DND-41 (cell line): Measurements from ENCODE around the gene BMF.

Source experiments
- ATAC-seq: fragments of 200-7000 bp; cut with Tn5 transposase; 3 replicates; pipeline ENCODE4 v1.9.1; 2021; ENCODE audit warnings: low read depth; ENCODE audit not compliant: insufficient read depth
- DNase-seq: peaks from one replicate; pipeline ENCODE4 v3.0.0-alpha.2; 2020
- H2AFZ ChIP-seq: 2 replicates; pipeline ENCODE4 v1.6.0; 2012; ENCODE audit warnings: low read depth, low read length
- H3K27ac ChIP-seq: 2 replicates; pipeline ENCODE4 v1.5.1; 2012; ENCODE audit warnings: low read length, inconsistent platforms
- H3K27me3 ChIP-seq: fragments of 200-600 bp; sonication (generic); 2 replicates; pipeline ENCODE4 v1.6.0; 2012; ENCODE audit warnings: low read length, mild to moderate bottlenecking, inconsistent platforms; ENCODE audit not compliant: insufficient read depth, poor library complexity
- H3K36me3 ChIP-seq: 2 replicates; pipeline ENCODE4 v1.5.1; 2012; ENCODE audit warnings: low read length, inconsistent platforms; ENCODE audit not compliant: insufficient read depth
- H3K4me1 ChIP-seq: 2 replicates; pipeline ENCODE4 v1.5.1; 2012; ENCODE audit warnings: mild to moderate bottlenecking, low read length; ENCODE audit not compliant: insufficient read depth
- H3K4me2 ChIP-seq: 2 replicates; pipeline ENCODE4 v1.6.0; 2012; ENCODE audit warnings: mild to moderate bottlenecking, moderate library complexity, low read length, inconsistent platforms; ENCODE audit not compliant: insufficient read depth
- H3K4me3 ChIP-seq, 2 experiments: fragments of 200-600 bp in 1 of 2; shearing (Covaris generic) in 1 of 2; 2 replicates each; pipeline ENCODE4 v1.5.1; 2012 to 2016; ENCODE audit warnings: inconsistent platforms in 2 of 2, low read length in 2 of 2, mild to moderate bottlenecking in 2 of 2, low read depth in 1 of 2, moderate library complexity in 1 of 2
- H3K79me2 ChIP-seq: 2 replicates; pipeline ENCODE4 v1.6.0; 2012; ENCODE audit warnings: low read length, inconsistent platforms; ENCODE audit not compliant: insufficient read depth
- H3K9ac ChIP-seq: 2 replicates; pipeline ENCODE4 v1.6.0; 2012; ENCODE audit warnings: low read depth, mild to moderate bottlenecking, inconsistent platforms, low read length, moderate library complexity
- H3K9me3 ChIP-seq: 2 replicates; pipeline ENCODE4 v1.5.1; 2012; ENCODE audit warnings: low read length, moderate library complexity, mild to moderate bottlenecking, inconsistent platforms; ENCODE audit not compliant: insufficient read depth, severe bottlenecking
- H4K20me1 ChIP-seq: 2 replicates; pipeline ENCODE4 v1.6.0; 2012; ENCODE audit warnings: low read length; ENCODE audit not compliant: insufficient read depth
- EZH2 ChIP-seq: IDR thresholded peaks from 3 replicates; pipeline ENCODE4 v1.6.1; 2012; ENCODE audit warnings: borderline replicate concordance, low read depth, mild to moderate bottlenecking, moderate library complexity, low read length, inconsistent platforms; ENCODE audit not compliant: severe bottlenecking
- TF ChIP-seq, protein P1 (sequence below): IDR thresholded peaks from 2 replicates; pipeline ENCODE4 v1.5.1; 2012; ENCODE audit warnings: borderline replicate concordance, low read length, moderate library complexity, mild to moderate bottlenecking; ENCODE audit not compliant: poor library complexity, severe bottlenecking; ENCODE audit errors: extremely low read depth

Gene BMF

DNA sequence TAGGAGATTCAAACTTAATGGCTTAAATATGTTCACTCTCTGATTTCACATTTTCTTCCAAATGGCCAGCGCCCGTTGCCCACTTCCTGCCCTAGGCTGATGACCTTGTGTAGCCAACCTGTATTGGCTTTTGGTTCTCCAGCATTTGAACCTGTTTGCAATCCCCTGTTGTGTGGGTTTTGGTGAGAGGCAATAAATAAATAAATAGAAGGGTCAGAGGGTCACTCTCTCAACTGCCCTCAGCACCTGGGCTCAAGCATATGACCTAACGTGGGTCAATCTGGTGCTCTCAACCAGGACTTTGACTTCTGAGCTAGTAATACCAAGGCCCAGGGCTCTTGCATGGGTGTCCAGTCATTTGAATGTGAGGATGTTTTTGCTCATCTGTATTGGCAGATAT, 67.9 kb downstream of the BMF start:
- Histone ChIP-seq H2AFZ (no peak overlapping the region), H3K9ac (peak overlapping the region; percentile 88; the same call in 1 of the 2 replicates), H3K4me3 (no peak overlapping the region), H3K36me3 (peaks cover 33% of the 10 kb centered on the region), H3K4me1 (peaks cover 53% of the 10 kb centered on the region), H4K20me1 (peaks cover 4% of the 10 kb centered on the region; the same call in 1 of the 2 replicates), H3K27ac (peak overlapping the region; percentile 75), H3K9me3 (no peaks in the 10 kb centered on the region), H3K27me3 (no peaks in the 10 kb centered on the region), H3K79me2 (peaks cover 64% of the 10 kb centered on the region), H3K4me2 (peak overlapping the region; percentile 89)
- TF ChIP-seq EZH2: no peak
- TF ChIP-seq, protein P1, sequence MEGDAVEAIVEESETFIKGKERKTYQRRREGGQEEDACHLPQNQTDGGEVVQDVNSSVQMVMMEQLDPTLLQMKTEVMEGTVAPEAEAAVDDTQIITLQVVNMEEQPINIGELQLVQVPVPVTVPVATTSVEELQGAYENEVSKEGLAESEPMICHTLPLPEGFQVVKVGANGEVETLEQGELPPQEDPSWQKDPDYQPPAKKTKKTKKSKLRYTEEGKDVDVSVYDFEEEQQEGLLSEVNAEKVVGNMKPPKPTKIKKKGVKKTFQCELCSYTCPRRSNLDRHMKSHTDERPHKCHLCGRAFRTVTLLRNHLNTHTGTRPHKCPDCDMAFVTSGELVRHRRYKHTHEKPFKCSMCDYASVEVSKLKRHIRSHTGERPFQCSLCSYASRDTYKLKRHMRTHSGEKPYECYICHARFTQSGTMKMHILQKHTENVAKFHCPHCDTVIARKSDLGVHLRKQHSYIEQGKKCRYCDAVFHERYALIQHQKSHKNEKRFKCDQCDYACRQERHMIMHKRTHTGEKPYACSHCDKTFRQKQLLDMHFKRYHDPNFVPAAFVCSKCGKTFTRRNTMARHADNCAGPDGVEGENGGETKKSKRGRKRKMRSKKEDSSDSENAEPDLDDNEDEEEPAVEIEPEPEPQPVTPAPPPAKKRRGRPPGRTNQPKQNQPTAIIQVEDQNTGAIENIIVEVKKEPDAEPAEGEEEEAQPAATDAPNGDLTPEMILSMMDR: no peak
- DNase-seq (no peak), ATAC-seq (no peak)

DNA sequence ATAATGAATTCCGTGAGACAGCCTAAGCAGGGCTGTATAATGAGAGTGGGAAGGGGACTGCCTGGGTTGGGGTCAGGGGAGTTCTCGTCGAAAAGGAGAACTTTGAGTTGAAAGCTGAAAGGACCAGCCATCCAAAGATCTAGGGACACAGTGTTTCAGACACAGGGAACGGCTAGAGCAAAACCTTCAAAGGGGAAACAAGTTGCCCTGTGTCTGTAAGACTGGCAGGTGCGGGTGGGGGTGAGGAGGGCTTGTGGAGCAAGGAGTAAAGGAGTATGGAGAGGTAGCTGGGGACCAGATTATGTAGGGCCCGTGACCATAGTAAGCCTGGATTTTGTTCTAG, 68.4 kb downstream of the BMF start:
- peak overlapping the region; percentile 11 to 55; a peak in 3 of 4 replicates for H3K4me3 ChIP-seq
- peak overlapping the region; percentile 7; the same call in 1 of the 2 replicates for H2AFZ ChIP-seq
- peak overlapping the region; percentile 88 for H3K9ac ChIP-seq
- H3K27me3 ChIP-seq: no peaks in the 10 kb centered on the region
- peak overlapping the region; percentile 89 for H3K4me2 ChIP-seq
- ATAC-seq (no peak; the same call in 2 of the 3 replicates), DNase-seq (peak; percentile 51)
- no peak for TF ChIP-seq EZH2
- TF ChIP-seq, protein P1: no peak
- H3K79me2 ChIP-seq: peaks cover 63% of the 10 kb centered on the region
- peaks cover 36% of the 10 kb centered on the region for H3K36me3 ChIP-seq
- H3K27ac ChIP-seq: peak overlapping the region; percentile 75
- peaks cover 48% of the 10 kb centered on the region for H3K4me1 ChIP-seq
- no peaks in the 10 kb centered on the region for H3K9me3 ChIP-seq
- peaks cover 4% of the 10 kb centered on the region; the same call in 1 of the 2 replicates for H4K20me1 ChIP-seq

DNA sequence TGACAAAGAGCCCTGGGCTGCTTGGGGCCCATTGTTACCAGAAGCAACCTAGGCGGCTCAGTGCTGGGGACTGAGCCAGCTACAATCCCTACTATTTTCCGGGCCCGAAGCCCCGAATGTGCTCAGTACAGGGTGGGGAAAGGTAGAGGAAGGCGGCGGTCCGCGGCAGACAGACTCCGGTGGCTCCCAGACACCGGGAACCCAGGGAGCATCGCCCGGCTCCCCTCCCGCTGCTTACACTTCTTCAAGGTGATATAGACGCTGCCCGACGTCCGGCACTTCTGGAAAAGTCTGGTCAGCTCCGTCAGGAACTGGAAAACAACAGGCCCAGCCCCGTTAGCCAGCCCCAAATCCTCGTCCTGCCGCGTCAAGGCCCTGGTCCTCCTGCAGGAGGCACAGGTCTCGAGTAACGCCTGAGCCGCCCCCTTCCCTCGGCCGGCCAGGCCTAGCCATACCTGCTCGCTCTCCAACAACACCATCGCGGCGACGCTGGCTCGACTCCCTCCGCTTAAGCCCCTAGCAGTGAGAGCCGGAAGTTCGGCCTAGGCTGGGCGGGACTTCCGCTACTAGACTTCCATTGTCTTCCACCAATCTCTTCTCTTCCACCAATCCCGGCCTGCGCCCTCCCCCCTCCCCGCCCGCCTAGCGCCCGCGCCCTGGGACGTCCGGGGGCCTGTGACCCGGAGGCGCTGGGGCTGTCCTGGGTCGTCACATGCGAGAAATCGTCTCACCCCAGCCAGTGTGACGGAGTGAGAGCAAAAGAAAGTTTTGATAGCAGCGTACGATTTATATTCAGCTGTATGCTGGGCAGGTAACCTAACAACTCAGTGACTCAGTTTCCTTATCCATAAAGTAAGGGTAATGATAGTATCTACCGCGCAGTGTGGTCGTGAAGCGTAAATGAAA, 69.8 kb downstream of the BMF start, which contains the start of gene SRP14:
TSS of gene SRP14 (minus strand) at position 544 of the 906 bp plus-strand sequence. CDS start at position 479, 65 bp downstream.
- no peak for TF ChIP-seq EZH2
- TF ChIP-seq, protein P1: peak; percentile 1

More for the DNA sequence above, 69.8 kb downstream of the BMF start, which contains the start of gene SRP14:
- Histone ChIP-seq H3K4me2 (peak within 1 kb of the TSS; percentile 89), H2AFZ (peak within 1 kb of the TSS; percentile 99), H3K4me3 (peak within 1 kb of the TSS; percentile 50 to 98), H3K79me2 (peaks cover 63% of the 10 kb centered on the region), H3K9me3 (no peaks in the 10 kb centered on the region), H3K9ac (peak within 1 kb of the TSS; percentile 88), H3K36me3 (peaks cover 49% of the 10 kb centered on the region), H3K4me1 (peaks cover 34% of the 10 kb centered on the region), H3K27me3 (no peaks in the 10 kb centered on the region), H3K27ac (peak within 1 kb of the TSS; percentile 96), H4K20me1 (peaks cover 4% of the 10 kb centered on the region; the same call in 1 of the 2 replicates)
- peak; percentile 95 for ATAC-seq
- peak; percentile 93 for DNase-seq
